GM12891 (cell line): ENCODE results near the gene FIZ1.

Source experiments
- PAX5 ChIP-seq: IDR thresholded peaks from 2 replicates; pipeline ENCODE4 v1.6.1; 2011; ENCODE audit warnings: low read length, moderate library complexity, mild to moderate bottlenecking; ENCODE audit not compliant: insufficient read depth, severe bottlenecking
- POLR2A ChIP-seq: IDR thresholded peaks from 2 replicates; pipeline ENCODE4 v1.6.1; 2011; ENCODE audit warnings: low read depth, low read length, control low read depth
- POLR2AphosphoS5 ChIP-seq: IDR thresholded peaks from 2 replicates; pipeline ENCODE4 v1.6.1; 2011; ENCODE audit warnings: low read depth, low read length, control low read depth
- SPI1 ChIP-seq: IDR thresholded peaks from 2 replicates; pipeline ENCODE4 v1.6.1; 2011; ENCODE audit warnings: low read depth, low read length, control low read depth
- TAF1 ChIP-seq: IDR thresholded peaks from 2 replicates; pipeline ENCODE4 v1.6.1; 2011; ENCODE audit warnings: low read depth, low read length, control low read depth

DNA sequence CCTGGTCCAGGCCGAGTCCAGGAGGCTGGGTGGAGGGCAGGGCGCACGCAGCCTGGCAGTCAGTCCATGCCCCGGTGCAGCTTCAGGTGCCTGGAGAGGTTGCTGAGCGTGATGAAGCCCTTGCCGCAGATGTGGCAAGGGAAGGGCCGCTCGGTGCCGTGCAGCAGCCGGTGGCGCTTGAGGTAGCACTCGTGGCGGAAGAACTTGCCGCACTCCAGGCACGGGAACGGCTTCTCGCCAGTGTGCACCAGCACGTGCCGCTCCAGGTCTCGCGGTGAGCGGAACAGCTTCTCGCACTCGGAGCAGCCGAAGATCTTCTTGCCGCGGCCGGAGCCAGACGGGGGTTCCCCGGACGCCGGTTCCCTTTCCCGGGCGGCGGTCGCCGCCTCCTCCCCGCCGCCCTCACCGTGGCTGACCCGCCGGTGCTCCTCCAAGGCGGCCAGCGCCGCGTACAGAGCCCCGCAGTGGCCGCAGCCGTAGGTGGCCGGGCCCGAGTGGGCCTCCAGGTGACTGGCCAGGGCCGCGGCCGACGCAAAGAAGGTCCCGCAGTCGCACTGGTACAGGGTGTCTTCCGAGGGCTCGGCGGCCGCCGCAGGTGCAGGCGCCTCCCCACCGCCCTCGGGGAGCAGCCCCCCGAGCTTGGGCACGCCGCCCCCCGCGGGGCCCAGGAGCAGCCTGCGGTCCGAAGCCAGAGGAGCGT, 6.8 kb downstream of the FIZ1 start:
- TF ChIP-seq POLR2A (no peak), TAF1 (no peak), POLR2AphosphoS5 (no peak), PAX5 (no peak), SPI1 (no peak)
